ENCODE results near the gene LHFPL6. TPM values are rescaled to one million over a fixed set of nuclear protein-coding genes. Genes with fewer than 3 reads are reported as not detected.

The LHFPL6 gene
- total RNA-seq, 3 donors from 2014 or later: 4.9 to 26.1 (median 8.3) TPM

DNA sequence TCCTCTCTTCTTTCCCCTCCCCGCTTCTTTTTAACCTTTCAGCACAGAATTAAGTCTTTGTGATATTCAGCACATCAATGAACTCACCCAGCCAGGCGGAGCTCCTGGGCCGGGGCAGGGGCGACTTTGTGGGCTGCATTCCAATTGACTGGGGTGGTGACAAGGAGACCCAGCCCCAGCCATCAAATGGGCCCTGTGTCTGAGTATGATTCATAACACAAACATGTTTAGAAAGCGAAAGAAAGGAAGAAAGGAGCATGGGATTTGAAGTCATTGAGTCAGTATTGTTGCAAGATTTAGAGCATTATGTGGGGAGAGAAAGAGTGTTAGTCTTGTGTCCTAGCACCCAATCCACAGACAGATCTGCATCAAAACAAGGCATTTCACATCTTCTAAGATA, 185.3 kb downstream of the LHFPL6 start:
- TF ChIP-seq, protein P1, sequence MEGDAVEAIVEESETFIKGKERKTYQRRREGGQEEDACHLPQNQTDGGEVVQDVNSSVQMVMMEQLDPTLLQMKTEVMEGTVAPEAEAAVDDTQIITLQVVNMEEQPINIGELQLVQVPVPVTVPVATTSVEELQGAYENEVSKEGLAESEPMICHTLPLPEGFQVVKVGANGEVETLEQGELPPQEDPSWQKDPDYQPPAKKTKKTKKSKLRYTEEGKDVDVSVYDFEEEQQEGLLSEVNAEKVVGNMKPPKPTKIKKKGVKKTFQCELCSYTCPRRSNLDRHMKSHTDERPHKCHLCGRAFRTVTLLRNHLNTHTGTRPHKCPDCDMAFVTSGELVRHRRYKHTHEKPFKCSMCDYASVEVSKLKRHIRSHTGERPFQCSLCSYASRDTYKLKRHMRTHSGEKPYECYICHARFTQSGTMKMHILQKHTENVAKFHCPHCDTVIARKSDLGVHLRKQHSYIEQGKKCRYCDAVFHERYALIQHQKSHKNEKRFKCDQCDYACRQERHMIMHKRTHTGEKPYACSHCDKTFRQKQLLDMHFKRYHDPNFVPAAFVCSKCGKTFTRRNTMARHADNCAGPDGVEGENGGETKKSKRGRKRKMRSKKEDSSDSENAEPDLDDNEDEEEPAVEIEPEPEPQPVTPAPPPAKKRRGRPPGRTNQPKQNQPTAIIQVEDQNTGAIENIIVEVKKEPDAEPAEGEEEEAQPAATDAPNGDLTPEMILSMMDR (IDR thresholded peaks at IDR 0.05): no peak
- no peak overlapping the region for H3K4me3 ChIP-seq
- ATAC-seq: no peak
- DNase-seq: no peak
- intact Hi-C loops (cut with DNase I, micrococcal nuclease): loop anchor here in 1 of 2 donors (5.0 kb wide), 1 partner anchor 200 kb away; no protein-coding TSS in a partner anchor
- no peaks in the 10 kb centered on the region for H3K36me3 ChIP-seq (ENCODE audit: low read depth)
- H3K4me1 ChIP-seq (ENCODE audit: low read depth): no peaks in the 10 kb centered on the region
- H3K9me3 ChIP-seq: no peaks in the 10 kb centered on the region

DNA sequence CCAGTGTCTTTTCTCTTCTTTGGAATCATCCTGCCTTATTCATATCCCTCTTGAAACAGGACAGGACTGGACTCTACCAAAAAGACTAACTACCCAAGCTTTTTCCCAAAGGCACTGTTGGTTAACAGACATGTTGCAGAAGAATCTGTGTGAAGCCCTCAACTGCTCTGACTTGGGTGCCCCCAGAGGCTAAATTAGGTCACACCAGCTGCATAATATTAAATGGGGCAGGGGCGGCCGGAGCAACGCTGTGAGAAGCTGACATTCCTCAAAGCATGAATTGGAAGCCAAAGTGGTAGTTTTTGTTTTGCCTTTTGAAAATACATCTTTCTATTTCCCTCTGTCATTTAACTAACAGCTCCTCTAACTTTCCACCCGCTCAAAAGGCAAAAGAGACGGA, 185.9 kb downstream of the LHFPL6 start:
- Histone ChIP-seq H3K9me3 (no peaks in the 10 kb centered on the region), H3K4me3 (no peak overlapping the region), H3K4me1 (ENCODE audit: low read depth) (no peaks in the 10 kb centered on the region), H3K36me3 (ENCODE audit: low read depth) (no peaks in the 10 kb centered on the region)
- DNase-seq (no peak), ATAC-seq (no peak)
- TF ChIP-seq, protein P1 (IDR thresholded peaks at IDR 0.05): no peak
- intact Hi-C loops (cut with DNase I, micrococcal nuclease): loop anchor here in 1 of 2 donors (5.0 kb wide), 1 partner anchor 200 kb away; no protein-coding TSS in a partner anchor

DNA sequence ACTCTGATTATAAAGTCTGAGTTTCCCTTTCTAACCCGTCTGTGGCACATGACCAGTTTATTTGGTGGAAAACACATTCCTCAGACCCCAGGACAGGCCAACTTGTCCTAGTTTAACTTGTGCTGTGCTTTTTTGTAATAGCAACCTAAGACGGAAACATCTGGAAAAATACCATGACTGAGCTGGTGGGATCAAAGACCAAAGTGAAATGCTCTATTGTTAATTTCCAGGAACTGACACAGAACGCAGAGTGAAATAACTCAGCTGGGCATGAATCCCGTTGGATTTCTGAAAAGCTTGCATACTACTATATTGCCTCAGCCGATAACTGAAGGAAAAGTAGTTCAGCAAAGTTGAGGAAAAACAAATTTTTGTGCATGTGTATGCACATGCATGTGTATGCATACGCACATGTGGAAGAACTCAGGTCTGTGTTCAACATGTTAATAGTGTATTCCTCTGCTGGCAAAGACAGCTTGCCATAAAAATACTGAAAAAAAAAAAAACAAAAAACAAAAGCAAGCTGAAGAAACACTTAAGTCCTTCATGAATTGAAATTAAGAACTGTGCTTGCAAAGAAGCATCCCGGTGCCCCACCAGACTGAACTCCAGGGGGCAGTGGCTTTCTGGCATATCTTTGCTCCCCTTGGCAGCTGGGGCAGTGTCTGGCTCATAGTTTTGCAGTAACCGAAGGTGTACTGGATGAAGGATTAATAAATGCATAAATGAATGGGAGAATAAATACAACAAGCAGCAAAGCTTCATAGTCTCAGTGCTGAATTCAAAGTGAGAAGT, 187.8 kb downstream of the LHFPL6 start:
- H3K4me3 ChIP-seq: no peak overlapping the region
- intact Hi-C loops (cut with DNase I, micrococcal nuclease): loop anchor here in 1 of 2 donors (5.0 kb wide), 1 partner anchor 202 kb away; no protein-coding TSS in a partner anchor
- no peaks in the 10 kb centered on the region for H3K4me1 ChIP-seq (ENCODE audit: low read depth)
- TF ChIP-seq, protein P1 (IDR thresholded peaks at IDR 0.05): no peak
- H3K9me3 ChIP-seq: no peaks in the 10 kb centered on the region
- peak in 1 of 3 donors; percentile 25 for DNase-seq
- ATAC-seq: no peak
- no peaks in the 10 kb centered on the region for H3K36me3 ChIP-seq (ENCODE audit: low read depth)

DNA sequence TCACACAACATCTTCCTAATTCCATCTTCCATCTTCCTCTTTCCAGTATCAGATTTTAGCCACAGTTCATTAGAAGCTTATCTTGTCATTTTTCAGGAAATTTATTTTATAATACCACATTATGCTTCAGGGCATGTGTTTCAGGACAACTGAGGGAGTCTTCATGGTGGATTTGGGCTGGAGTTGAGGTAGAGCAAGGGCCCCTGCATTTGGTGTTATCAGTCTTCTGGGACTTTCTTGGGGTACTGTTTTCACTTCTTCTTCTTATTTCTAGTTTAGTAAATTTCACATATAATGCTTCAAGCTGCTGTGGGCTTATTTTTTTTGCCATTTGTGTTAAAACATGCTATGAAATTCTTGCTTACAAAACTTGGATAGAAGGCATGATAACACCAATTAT, 188.7 kb downstream of the LHFPL6 start:
- H3K36me3 ChIP-seq (ENCODE audit: low read depth): no peaks in the 10 kb centered on the region
- no peaks in the 10 kb centered on the region for H3K4me1 ChIP-seq (ENCODE audit: low read depth)
- intact Hi-C loops (cut with DNase I, micrococcal nuclease): no loop called here
- DNase-seq (no peak), ATAC-seq (no peak)
- H3K4me3 ChIP-seq: no peak overlapping the region
- TF ChIP-seq, protein P1 (IDR thresholded peaks at IDR 0.05): no peak
- H3K9me3 ChIP-seq: no peaks in the 10 kb centered on the region

DNA sequence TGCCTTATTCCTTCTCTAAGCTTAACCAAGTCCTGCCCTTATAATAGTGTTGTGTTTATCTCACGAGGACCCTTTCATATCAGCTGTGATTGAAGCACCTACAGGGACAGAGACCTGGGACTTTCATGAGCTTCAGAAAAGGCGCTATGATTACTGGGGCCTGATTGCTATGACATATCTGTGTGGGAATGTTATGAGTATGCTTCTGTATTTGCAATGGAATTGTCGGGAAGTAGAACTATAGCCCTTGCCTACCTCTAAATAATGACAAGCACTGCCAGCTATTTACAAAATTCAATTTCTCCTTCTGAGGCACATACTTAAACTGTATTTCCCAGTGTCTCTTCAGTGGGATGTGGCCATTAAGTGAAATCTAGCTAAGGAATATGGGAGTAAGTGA, 191.5 kb downstream of the LHFPL6 start:
- H3K4me1 ChIP-seq (ENCODE audit: low read depth): no peaks in the 10 kb centered on the region
- H3K9me3 ChIP-seq: no peaks in the 10 kb centered on the region
- H3K36me3 ChIP-seq (ENCODE audit: low read depth): no peaks in the 10 kb centered on the region
- ATAC-seq (no peak), DNase-seq (no peak)
- TF ChIP-seq, protein P1 (IDR thresholded peaks at IDR 0.05): no peak
- intact Hi-C loops (cut with DNase I, micrococcal nuclease): no loop called here
- H3K4me3 ChIP-seq: no peak overlapping the region
